HEK293 (cell line): ENCODE data around the gene SYNM.

ENCODE experiments used
- CTCF ChIA-PET: fragments of 350-600 bp; formaldehyde crosslinking; extraction: SDS; loops from one replicate; lab custom pipeline; 2021; ENCODE audit warnings: antibody characterized with exemption; lab: Yijun Ruan, JAX
- POLR2A ChIA-PET: fragments of 300-600 bp; formaldehyde crosslinking; extraction: SDS; loops from one replicate; lab custom pipeline; 2020; ENCODE audit warnings: antibody characterized with exemption, inconsistent platforms; lab: Yijun Ruan, JAX
- H3K27ac ChIP-seq: fragments of 200-500 bp; sonication (Bioruptor generic); 2 replicates; pipeline ENCODE4 v1.5.1; 2014; ENCODE audit warnings: low read depth, low read length, control low read depth, inconsistent platforms; ENCODE audit errors: extremely low read depth
- H3K36me3 ChIP-seq, 2 experiments: fragments of 200-500 bp in 1 of 2; sonication (Bioruptor generic) in 1 of 2; 1 replicate in 1 of 2; 2 replicates in 1 of 2; pipeline ENCODE4 v1.5.1; 2014 to 2017; ENCODE audit warnings: inconsistent platforms in 2 of 2, low read length in 2 of 2; ENCODE audit not compliant: control insufficient read depth in 2 of 2, insufficient read depth in 1 of 2
- H3K4me1 ChIP-seq: fragments of 200-500 bp; sonication (Bioruptor generic); 2 replicates; pipeline ENCODE4 v1.5.1; 2014; ENCODE audit warnings: mild to moderate bottlenecking, low read length, inconsistent platforms; ENCODE audit not compliant: control insufficient read depth, insufficient read depth
- H3K4me3 ChIP-seq: 2 replicates; pipeline ENCODE4 v1.5.1; 2011; ENCODE audit warnings: low read depth, mild to moderate bottlenecking, control low read depth, low read length, moderate library complexity
- H3K9me3 ChIP-seq: fragments of 200-500 bp; sonication (Bioruptor generic); 2 replicates; pipeline ENCODE4 v1.5.1; 2014; ENCODE audit warnings: low read depth, low read length, inconsistent platforms; ENCODE audit not compliant: control insufficient read depth, insufficient read depth
- SCRT1 ChIP-seq: fragments of 450-650 bp; formaldehyde crosslinking; IDR thresholded peaks from 2 replicates; pipeline ENCODE4 v1.5.1; 2016; ENCODE audit warnings: missing biosample characterization, missing genetic modification characterization, borderline replicate concordance
- ZBTB20 ChIP-seq: fragments of 450-650 bp; formaldehyde crosslinking; IDR thresholded peaks from 2 replicates; pipeline ENCODE4 v1.5.1; 2016; ENCODE audit warnings: missing biosample characterization, missing genetic modification characterization
- ZBTB48 ChIP-seq: fragments of 450-650 bp; formaldehyde crosslinking; IDR thresholded peaks from 2 replicates; pipeline ENCODE4 v1.5.1; 2016; ENCODE audit warnings: missing biosample characterization, missing genetic modification characterization
- ZFP3 ChIP-seq: fragments of 450-650 bp; formaldehyde crosslinking; IDR thresholded peaks from 2 replicates; pipeline ENCODE4 v1.5.1; 2016; ENCODE audit warnings: low read depth, missing biosample characterization, missing genetic modification characterization
- ZNF112 ChIP-seq: fragments of 450-650 bp; formaldehyde crosslinking; IDR thresholded peaks from 2 replicates; pipeline ENCODE4 v1.5.0; 2017; ENCODE audit warnings: missing biosample characterization, missing genetic modification characterization
- ZNF114 ChIP-seq: fragments of 450-650 bp; formaldehyde crosslinking; IDR thresholded peaks from 2 replicates; pipeline ENCODE4 v1.5.0; 2017; ENCODE audit warnings: missing biosample characterization, missing genetic modification characterization
- ZNF211 ChIP-seq: fragments of 450-650 bp; formaldehyde crosslinking; IDR thresholded peaks from 2 replicates; pipeline ENCODE4 v1.5.1; 2016; ENCODE audit warnings: low read depth, missing biosample characterization, missing genetic modification characterization
- ZNF510 ChIP-seq: fragments of 450-650 bp; formaldehyde crosslinking; IDR thresholded peaks from 2 replicates; pipeline ENCODE4 v1.5.1; 2018; ENCODE audit warnings: mild to moderate bottlenecking, missing genetic modification characterization, missing biosample characterization; ENCODE audit not compliant: insufficient replicate concordance
- ZSCAN23 ChIP-seq: fragments of 450-650 bp; formaldehyde crosslinking; IDR thresholded peaks from 2 replicates; pipeline ENCODE4 v1.5.1; 2016; ENCODE audit warnings: missing biosample characterization, missing genetic modification characterization
- TF ChIP-seq, protein P1 (sequence below): fragments of 450-650 bp; formaldehyde crosslinking; IDR thresholded peaks from 2 replicates; pipeline ENCODE4 v1.5.1; 2016; ENCODE audit warnings: missing biosample characterization, missing genetic modification characterization
- TF ChIP-seq, protein P2 (sequence below): fragments of 450-650 bp; formaldehyde crosslinking; IDR thresholded peaks from 2 replicates; pipeline ENCODE4 v1.5.1; 2016; ENCODE audit warnings: missing biosample characterization, missing genetic modification characterization
- TF ChIP-seq, protein P3 (sequence below): fragments of 450-650 bp; formaldehyde crosslinking; conservative IDR thresholded peaks from 2 replicates; pipeline ENCODE4 v1.5.1; 2016; ENCODE audit warnings: low read depth, missing biosample characterization, missing genetic modification characterization
- TF ChIP-seq, protein P4 (sequence below): fragments of 450-650 bp; formaldehyde crosslinking; IDR thresholded peaks from 2 replicates; pipeline ENCODE4 v1.5.1; 2016; ENCODE audit warnings: missing biosample characterization, missing genetic modification characterization

Gene SYNM

DNA sequence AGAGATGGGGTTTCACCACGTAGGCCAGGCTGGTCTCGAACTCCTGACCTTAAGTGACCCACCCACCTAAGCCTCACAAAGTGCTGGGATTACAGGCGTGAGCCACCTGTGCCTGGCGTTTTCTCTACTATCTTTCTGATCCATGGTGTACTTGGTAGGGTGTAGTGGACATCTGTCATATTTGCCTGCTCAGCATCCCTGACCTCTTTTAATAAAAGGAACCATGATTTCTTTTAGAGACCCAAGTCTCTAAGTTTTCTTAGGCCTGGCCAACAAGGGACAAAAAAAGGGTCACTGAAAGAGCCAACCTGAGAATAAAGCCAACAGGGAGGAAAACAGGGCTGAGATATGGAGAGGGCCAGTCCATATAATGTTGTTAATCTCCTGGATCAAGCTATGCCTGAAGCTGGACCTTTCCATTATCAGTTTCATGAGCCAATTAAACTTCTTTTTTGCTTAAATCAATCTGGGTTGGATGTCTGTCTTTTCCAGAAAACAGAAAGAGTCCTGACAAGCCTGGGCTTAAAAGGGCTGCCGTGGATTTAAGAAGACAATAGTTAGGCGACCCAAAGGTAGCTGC, 49.2 kb upstream of the SYNM start:
- TF ChIP-seq ZFP3 (tag by site-specific recombination) = no peak
- no peak for TF ChIP-seq ZNF114 (tag by site-specific recombination)
- ChIA-PET POLR2A (no interaction called here), CTCF (interaction anchor here (1.3 kb wide), 1 partner anchor 151 kb away, joined by 3 read pairs; no protein-coding TSS in a partner anchor)
- Histone ChIP-seq H3K9me3 (no peaks in the 10 kb centered on the region), H3K36me3 (no peaks in the 10 kb centered on the region), H3K4me3 (no peak overlapping the region), H3K4me1 (no peaks in the 10 kb centered on the region; the same call in 1 of the 2 replicates), H3K27ac (no peak overlapping the region)

DNA sequence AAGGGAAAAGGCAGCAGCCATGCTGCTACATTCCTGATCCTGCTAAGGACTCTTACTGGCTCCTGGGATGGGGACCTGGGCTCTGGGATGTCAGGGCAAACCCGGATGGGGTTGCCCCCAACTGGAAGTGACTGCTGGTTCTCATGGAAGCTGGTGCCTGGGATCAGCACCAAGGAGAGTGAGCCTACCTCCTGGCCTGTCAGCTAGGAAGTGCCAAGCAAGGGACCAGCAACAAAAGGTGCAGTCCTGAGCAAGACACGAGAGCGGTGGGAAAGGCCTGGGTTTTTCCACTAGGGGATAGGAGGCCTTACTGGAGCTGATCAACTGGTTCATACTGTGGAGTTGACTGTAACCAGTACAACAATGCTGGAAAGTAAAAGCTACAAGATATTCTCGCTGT, 47.9 kb upstream of the SYNM start:
- Histone ChIP-seq H3K4me1 (no peaks in the 10 kb centered on the region; the same call in 1 of the 2 replicates), H3K9me3 (no peaks in the 10 kb centered on the region), H3K36me3 (no peaks in the 10 kb centered on the region), H3K27ac (no peak overlapping the region), H3K4me3 (no peak overlapping the region)
- TF ChIP-seq ZNF211 (no peak), ZSCAN23 (tag by site-specific recombination) (no peak), ZBTB48 (tag by site-specific recombination) (0 out of 2 replicates have a peak, but pooled peaks have one; percentile 46), ZNF510 (tag by site-specific recombination) (no peak), SCRT1 (tag by site-specific recombination) (no peak), ZNF112 (tag by site-specific recombination) (no peak), ZBTB20 (tag by site-specific recombination) (no peak)
- TF ChIP-seq, protein P1, sequence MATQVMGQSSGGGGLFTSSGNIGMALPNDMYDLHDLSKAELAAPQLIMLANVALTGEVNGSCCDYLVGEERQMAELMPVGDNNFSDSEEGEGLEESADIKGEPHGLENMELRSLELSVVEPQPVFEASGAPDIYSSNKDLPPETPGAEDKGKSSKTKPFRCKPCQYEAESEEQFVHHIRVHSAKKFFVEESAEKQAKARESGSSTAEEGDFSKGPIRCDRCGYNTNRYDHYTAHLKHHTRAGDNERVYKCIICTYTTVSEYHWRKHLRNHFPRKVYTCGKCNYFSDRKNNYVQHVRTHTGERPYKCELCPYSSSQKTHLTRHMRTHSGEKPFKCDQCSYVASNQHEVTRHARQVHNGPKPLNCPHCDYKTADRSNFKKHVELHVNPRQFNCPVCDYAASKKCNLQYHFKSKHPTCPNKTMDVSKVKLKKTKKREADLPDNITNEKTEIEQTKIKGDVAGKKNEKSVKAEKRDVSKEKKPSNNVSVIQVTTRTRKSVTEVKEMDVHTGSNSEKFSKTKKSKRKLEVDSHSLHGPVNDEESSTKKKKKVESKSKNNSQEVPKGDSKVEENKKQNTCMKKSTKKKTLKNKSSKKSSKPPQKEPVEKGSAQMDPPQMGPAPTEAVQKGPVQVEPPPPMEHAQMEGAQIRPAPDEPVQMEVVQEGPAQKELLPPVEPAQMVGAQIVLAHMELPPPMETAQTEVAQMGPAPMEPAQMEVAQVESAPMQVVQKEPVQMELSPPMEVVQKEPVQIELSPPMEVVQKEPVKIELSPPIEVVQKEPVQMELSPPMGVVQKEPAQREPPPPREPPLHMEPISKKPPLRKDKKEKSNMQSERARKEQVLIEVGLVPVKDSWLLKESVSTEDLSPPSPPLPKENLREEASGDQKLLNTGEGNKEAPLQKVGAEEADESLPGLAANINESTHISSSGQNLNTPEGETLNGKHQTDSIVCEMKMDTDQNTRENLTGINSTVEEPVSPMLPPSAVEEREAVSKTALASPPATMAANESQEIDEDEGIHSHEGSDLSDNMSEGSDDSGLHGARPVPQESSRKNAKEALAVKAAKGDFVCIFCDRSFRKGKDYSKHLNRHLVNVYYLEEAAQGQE = peak; percentile 83
- TF ChIP-seq, protein P2, sequence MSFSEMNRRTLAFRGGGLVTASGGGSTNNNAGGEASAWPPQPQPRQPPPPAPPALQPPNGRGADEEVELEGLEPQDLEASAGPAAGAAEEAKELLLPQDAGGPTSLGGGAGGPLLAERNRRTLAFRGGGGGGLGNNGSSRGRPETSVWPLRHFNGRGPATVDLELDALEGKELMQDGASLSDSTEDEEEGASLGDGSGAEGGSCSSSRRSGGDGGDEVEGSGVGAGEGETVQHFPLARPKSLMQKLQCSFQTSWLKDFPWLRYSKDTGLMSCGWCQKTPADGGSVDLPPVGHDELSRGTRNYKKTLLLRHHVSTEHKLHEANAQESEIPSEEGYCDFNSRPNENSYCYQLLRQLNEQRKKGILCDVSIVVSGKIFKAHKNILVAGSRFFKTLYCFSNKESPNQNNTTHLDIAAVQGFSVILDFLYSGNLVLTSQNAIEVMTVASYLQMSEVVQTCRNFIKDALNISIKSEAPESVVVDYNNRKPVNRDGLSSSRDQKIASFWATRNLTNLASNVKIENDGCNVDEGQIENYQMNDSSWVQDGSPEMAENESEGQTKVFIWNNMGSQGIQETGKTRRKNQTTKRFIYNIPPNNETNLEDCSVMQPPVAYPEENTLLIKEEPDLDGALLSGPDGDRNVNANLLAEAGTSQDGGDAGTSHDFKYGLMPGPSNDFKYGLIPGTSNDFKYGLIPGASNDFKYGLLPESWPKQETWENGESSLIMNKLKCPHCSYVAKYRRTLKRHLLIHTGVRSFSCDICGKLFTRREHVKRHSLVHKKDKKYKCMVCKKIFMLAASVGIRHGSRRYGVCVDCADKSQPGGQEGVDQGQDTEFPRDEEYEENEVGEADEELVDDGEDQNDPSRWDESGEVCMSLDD (tag by site-specific recombination) = no peak
- TF ChIP-seq, protein P3, sequence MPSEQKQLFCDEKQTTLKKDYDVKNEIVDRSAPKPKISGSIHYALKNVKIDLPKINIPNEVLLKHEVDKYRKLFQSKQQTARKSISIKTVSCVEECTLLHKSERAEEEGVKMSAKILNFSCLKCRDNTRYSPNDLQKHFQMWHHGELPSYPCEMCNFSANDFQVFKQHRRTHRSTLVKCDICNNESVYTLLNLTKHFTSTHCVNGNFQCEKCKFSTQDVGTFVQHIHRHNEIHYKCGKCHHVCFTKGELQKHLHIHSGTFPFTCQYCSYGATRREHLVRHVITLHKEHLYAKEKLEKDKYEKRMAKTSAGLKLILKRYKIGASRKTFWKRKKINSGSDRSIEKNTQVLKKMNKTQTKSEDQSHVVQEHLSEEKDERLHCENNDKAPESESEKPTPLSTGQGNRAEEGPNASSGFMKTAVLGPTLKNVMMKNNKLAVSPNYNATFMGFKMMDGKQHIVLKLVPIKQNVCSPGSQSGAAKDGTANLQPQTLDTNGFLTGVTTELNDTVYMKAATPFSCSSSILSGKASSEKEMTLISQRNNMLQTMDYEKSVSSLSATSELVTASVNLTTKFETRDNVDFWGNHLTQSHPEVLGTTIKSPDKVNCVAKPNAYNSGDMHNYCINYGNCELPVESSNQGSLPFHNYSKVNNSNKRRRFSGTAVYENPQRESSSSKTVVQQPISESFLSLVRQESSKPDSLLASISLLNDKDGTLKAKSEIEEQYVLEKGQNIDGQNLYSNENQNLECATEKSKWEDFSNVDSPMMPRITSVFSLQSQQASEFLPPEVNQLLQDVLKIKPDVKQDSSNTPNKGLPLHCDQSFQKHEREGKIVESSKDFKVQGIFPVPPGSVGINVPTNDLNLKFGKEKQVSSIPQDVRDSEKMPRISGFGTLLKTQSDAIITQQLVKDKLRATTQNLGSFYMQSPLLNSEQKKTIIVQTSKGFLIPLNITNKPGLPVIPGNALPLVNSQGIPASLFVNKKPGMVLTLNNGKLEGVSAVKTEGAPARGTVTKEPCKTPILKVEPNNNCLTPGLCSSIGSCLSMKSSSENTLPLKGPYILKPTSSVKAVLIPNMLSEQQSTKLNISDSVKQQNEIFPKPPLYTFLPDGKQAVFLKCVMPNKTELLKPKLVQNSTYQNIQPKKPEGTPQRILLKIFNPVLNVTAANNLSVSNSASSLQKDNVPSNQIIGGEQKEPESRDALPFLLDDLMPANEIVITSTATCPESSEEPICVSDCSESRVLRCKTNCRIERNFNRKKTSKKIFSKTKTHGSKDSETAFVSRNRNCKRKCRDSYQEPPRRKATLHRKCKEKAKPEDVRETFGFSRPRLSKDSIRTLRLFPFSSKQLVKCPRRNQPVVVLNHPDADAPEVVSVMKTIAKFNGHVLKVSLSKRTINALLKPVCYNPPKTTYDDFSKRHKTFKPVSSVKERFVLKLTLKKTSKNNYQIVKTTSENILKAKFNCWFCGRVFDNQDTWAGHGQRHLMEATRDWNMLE = no peak
- TF ChIP-seq, protein P4, sequence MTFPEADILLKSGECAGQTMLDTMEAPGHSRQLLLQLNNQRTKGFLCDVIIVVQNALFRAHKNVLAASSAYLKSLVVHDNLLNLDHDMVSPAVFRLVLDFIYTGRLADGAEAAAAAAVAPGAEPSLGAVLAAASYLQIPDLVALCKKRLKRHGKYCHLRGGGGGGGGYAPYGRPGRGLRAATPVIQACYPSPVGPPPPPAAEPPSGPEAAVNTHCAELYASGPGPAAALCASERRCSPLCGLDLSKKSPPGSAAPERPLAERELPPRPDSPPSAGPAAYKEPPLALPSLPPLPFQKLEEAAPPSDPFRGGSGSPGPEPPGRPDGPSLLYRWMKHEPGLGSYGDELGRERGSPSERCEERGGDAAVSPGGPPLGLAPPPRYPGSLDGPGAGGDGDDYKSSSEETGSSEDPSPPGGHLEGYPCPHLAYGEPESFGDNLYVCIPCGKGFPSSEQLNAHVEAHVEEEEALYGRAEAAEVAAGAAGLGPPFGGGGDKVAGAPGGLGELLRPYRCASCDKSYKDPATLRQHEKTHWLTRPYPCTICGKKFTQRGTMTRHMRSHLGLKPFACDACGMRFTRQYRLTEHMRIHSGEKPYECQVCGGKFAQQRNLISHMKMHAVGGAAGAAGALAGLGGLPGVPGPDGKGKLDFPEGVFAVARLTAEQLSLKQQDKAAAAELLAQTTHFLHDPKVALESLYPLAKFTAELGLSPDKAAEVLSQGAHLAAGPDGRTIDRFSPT (tag by site-specific recombination) = no peak
- ChIA-PET POLR2A (interaction anchor here (0.8 to 0.9 kb wide), 2 partner anchors 19 to 42 kb away, joined by 3 to 4 read pairs; no protein-coding TSS in a partner anchor), CTCF (interaction anchor here (0.6 to 2.4 kb wide), 17 partner anchors 12 to 721 kb away, joined by 3 to 8 read pairs (median 3); no protein-coding TSS in a partner anchor)
